HG02870 (cell line): ENCODE data around the gene NGFR.

Source experiments
- ATAC-seq: cut with Tn5 transposase; IDR thresholded peaks from one replicate; pipeline ENCODE4 v1.9.1; 2021; ENCODE audit warnings: mild to moderate bottlenecking, moderate library complexity; ENCODE audit not compliant: unreplicated experiment

Gene NGFR

DNA sequence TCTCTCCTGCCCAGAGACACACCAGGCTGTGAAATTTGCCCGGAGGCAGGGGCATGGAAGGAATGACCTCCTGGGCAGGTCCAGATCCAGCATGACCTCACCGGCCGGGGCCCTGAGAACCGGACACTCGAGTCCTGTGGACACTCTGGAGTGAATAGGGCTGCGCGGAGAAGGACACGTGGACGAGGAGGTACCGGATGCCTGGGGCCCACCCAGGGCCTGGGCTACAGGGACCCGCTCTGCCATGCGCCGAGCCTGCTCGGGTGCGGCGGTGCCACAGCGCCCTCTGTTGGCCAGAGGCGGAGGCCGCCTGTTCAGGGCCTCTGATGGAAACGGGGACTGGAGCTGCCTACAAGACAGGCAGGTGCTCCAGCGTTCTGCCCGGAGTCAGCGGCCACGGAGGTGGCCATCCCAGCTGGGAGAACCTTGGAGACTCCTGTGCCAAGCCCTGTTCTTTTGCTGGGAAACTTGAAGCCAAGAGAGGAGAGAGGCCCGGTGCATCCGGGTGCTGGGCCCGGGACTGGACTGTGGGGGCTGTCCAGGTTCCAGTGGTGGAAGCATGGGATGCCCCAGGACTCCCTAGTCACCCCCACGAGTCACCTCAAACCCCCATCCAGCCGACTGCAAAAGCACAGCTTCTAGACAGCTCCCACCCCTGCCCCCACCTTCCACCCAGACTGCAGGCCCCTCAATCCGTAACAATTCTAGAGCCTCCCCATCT is 61.3 kb downstream of the NGFR start:
- no peak for ATAC-seq

DNA sequence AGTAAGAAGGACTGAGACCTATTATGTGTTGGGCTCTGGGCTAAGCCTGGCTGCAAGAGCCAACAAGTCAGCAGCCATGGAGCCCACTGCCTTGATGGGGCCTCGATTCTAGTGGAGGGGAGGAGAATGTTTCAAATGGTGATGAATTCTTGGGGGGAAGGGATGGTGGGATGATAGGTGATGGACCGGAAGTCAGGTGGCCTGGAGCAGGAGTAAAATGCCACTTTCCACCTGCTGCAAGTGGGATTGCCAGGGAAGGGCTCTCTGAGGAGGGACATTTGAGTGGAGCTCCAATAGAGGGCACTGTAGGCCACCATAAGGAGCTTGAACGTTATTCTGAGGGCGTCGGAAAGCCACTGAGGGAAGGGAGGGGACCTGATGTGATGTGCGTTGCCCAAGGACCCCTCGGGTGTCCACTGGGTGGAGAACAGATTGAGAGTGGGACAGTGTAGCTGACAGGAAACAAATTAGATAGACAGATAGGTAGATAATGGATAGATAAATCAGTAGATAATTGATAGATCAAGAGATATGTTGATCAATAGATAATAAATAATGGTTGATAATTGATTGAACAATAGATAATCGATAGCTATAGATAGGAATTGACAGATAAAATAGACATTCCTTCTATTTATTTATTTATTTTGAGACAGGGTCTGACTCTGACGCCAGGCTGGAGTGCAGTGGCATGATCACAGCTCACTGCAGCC is 62.4 kb downstream of the NGFR start:
- ATAC-seq, result no peak
